Raji (cell line): ENCODE measurements around the gene ZSWIM8.

Experiments
- POLR2A ChIP-seq: IDR thresholded peaks from 2 replicates; pipeline ENCODE4 v1.6.1; 2011; ENCODE audit warnings: low read depth, low read length, control low read depth; ENCODE audit not compliant: insufficient read depth

ZSWIM8 gene

GRCh38 chr10:73801253-73801590 is 15.8 kb downstream of the ZSWIM8 start:
- no peak for TF ChIP-seq POLR2A

- TF ChIP-seq POLR2A, result no peak
These were observed 17.0 kb downstream of the ZSWIM8 start for GRCh38 chr10:73802276-73802991.

- no peak for TF ChIP-seq POLR2A
These were observed 18.4 kb downstream of the ZSWIM8 start for GRCh38 chr10:73803680-73804286.

DNA sequence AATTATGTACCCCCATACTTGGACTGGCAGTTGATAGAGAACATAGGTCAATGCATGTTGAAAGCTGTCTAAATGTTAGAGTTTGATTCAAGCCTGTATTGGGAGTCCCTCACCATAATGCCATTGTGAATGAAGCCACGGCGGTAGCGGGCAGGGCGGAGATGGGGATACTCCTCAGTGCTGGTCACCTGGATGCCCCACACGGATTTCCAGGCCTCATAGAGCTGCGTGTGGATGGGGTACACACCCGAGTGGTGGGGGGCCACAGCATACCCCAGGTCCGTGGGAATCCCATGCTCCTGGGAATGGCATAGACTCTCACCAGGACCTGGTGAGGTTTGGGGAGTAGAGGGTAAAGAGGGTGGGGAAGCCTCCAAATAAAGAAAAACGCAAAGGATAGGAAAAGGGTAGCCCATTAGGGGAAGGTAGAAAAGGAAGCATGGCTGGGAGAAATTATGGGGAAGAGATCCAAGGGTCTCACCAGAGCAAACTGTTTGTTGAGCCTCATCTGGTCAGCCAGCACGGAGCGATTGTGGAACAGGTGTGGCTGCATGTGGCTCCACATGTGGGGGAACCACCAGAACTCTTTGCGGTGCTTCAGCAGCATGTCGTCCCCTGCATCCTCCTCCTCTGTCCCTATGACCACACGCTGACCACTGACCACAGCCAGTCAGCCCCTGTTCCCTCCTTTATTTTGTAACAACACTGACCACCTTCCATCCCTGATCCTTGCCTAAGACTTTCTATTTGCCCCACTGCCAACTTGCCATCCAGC is 21.0 kb downstream of the ZSWIM8 start:
- TF ChIP-seq POLR2A, result no peak

DNA sequence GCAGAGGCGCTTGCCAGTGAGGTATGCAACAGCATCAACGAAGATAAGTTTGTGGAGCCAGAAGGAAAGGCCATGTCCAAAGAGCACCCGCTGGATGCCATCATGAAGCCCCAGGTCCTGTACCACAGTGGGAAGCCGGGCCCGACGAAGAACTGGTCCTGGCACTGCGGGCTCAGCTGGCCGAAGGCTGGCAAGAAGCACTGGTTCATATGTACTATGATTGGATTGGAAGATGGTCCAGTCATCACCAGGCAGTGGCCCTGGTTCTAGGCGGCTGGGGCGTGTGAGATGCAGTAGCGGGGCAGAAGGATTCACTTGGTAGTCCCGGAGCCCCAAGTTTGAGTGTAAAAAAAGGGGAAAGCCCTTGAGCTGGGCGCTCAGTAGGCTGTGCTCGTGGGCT is 22.1 kb downstream of the ZSWIM8 start:
- TF ChIP-seq POLR2A, result no peak

GRCh38 chr10:73808021-73808815 is 22.8 kb downstream of the ZSWIM8 start:
- TF ChIP-seq POLR2A, result no peak

- TF ChIP-seq POLR2A, result no peak
These were observed 23.8 kb downstream of the ZSWIM8 start for GRCh38 chr10:73809061-73809818.

DNA sequence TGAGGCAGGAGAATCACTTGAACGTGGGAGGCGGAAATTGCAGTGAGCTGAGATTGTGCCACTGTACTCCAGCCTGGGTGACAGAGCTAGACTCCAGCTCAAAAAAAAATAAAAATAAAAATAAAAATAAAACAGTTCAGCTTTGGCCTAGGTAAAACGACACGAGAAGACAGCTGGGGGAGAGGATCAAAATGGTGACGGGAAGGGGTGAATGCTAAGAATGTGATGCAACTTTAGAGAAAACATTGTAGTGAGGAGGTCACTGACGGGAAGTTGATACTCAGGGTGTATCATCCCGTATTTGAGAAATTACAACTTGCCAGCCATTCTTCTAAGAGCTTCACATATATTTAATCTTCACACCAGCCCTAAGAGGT is 24.9 kb downstream of the ZSWIM8 start:
- TF ChIP-seq POLR2A, result no peak

- TF ChIP-seq POLR2A, result no peak
These were observed 25.5 kb downstream of the ZSWIM8 start for GRCh38 chr10:73810735-73811465.

DNA sequence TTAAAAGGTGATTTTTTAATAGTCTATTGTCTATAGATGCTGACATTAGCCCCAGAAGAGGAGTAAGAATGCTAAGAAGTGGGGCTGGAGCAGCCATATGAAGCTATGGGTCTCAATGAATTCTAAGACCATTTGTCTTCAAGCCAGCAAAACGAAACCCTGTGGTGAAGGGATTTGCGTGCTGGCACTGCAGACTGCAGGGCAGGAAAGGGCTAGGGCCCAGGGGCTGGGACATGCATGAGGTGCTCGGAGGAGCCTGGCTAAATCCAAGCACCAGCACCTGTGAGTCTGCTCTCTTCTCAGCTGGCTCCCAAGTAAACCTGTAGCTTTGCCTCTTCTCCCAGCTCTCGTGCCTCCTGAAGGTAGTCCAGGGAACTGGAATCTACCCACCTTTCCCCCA is 27.3 kb downstream of the ZSWIM8 start:
- no peak for TF ChIP-seq POLR2A

GRCh38 chr10:73813333-73813732 is 27.9 kb downstream of the ZSWIM8 start:
- TF ChIP-seq POLR2A, result no peak

GRCh38 chr10:73814276-73814895 is 29.0 kb downstream of the ZSWIM8 start:
- no peak for TF ChIP-seq POLR2A

DNA sequence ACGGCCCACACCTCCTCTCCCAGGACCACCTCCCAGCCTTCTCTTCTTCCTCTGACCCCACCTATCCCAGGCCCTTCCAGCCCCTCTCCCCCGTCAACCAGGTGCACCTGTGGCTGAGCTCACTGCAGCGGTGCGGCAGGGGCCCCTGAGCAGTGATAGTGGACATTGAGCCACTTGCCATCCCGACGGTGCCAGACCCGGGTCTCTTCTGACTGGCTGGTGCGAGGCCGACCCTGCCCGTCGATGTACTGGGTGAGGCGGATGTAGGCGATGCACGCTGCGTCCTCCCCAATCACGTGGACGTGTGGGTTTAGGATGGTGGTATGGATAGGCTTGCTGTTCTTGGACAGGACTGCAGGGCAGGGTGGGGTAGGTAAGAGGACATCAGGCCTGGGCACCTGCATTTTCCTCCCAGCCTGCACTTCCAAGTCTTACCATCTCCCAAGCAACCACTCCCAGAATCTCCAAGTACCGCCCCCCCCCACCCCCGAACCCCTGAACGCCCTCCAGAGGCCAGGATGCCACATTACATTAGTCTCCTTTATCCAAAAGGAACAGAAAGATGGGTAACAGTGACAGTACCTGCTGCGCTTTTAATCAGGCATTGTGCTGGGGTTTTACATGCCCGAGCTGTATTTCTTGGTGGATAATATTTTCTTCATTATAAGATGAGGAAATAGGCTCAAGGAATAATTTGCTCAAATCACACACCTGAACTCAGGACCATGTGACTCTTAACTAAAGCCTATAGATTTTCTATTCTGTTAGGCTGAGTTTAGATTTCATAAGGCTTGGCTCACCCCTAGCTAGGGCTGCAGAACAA is 29.7 kb downstream of the ZSWIM8 start:
- no peak for TF ChIP-seq POLR2A
